PC-9 (cell line): ENCODE results near the gene RASGRF1.

ENCODE experiments used
- EZH2 ChIP-seq: fragments of 200-600 bp; sonication (generic); IDR thresholded peaks from 2 replicates; pipeline ENCODE4 v1.8.0; 2017; ENCODE audit warnings: antibody characterized with exemption, low read depth
- TF ChIP-seq, protein P1 (sequence below): fragments of 200-600 bp; sonication (generic); conservative IDR thresholded peaks from 2 replicates; pipeline ENCODE4 v1.6.1; 2017; ENCODE audit warnings: mixed run types, antibody characterized with exemption, mild to moderate bottlenecking, moderate library complexity

DNA sequence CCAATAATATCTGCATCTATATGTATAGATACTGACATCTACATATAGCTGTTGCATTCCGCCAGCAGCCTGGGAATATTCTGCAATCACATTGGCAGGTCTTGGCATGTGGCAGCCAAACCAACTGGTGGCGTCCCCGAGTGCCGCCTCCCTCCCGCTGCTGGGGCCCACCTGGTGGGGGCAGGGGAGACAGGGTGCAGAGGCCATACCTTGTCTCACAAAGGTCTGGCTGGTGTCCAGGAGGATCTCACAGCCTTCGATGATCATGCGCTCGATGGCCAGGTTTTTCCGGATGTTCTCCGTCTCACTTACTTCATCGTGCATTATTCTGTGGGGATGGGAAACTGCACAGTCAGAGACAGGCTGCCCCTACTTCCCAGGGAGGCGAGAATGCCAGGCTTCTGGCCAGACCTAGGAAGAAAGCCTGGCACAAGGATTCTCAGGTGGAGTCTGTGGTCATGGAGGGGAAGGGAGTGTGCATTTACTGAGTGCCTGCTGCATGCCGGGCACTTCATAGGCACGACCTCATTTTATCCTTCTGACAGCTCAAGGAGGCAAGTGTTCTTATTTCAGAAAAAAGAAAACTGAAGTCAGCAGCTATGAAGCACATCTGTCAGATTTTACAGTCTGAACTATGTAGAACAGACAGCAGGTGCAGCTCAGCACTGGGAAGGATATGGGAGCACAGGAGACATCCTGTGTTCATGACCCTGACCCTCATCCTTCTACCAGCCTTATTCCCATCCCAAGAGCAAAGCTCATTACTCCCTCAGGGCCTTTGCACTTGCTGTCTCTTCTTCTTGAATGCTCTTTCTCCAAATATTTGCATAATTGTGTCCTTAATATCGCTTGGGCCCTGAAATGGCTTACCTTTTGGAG lies 62.8 kb downstream of the RASGRF1 start:
- TF ChIP-seq EZH2 = no peak
- TF ChIP-seq, protein P1, sequence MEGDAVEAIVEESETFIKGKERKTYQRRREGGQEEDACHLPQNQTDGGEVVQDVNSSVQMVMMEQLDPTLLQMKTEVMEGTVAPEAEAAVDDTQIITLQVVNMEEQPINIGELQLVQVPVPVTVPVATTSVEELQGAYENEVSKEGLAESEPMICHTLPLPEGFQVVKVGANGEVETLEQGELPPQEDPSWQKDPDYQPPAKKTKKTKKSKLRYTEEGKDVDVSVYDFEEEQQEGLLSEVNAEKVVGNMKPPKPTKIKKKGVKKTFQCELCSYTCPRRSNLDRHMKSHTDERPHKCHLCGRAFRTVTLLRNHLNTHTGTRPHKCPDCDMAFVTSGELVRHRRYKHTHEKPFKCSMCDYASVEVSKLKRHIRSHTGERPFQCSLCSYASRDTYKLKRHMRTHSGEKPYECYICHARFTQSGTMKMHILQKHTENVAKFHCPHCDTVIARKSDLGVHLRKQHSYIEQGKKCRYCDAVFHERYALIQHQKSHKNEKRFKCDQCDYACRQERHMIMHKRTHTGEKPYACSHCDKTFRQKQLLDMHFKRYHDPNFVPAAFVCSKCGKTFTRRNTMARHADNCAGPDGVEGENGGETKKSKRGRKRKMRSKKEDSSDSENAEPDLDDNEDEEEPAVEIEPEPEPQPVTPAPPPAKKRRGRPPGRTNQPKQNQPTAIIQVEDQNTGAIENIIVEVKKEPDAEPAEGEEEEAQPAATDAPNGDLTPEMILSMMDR = no peak
